Kidney epithelial cell (primary cell): Measurements from ENCODE around the gene EMD. TPM values are rescaled to one million over a fixed set of nuclear protein-coding genes. Genes with fewer than 3 reads are reported as not detected.

ENCODE experiments used
- DNase-seq: peaks from one replicate; pipeline ENCODE4 v3.0.0-alpha.2; 2010; ENCODE audit warnings: low read depth
- H3K27me3 ChIP-seq: 2 replicates; pipeline ENCODE4 v1.6.0; 2011; ENCODE audit warnings: low read length; ENCODE audit not compliant: control insufficient read depth, insufficient read depth
- H3K36me3 ChIP-seq: 2 replicates; pipeline ENCODE4 v1.5.1; 2011; ENCODE audit warnings: low read length; ENCODE audit not compliant: control insufficient read depth, insufficient read depth
- H3K4me3 ChIP-seq: 2 replicates; pipeline ENCODE4 v1.5.1; 2011; ENCODE audit warnings: low read depth, mild to moderate bottlenecking, control low read depth, low read length
- total RNA-seq: library from RNA; depleted of rRNA; stranded (reverse); fragments of >200 nt; gene quantifications from 2 replicates; pipeline ENCODE4 v1.2.3, GENCODE V29; 2015
- TF ChIP-seq, protein P1 (sequence below): IDR thresholded peaks from 2 replicates; pipeline ENCODE4 v1.5.1; 2011; ENCODE audit warnings: mild to moderate bottlenecking, moderate library complexity, low read length, control low read depth, inconsistent platforms; ENCODE audit not compliant: insufficient read depth, poor library complexity, severe bottlenecking

The EMD gene
- total RNA-seq, 1 donor from 2014 or later, result 56.2 TPM

DNA sequence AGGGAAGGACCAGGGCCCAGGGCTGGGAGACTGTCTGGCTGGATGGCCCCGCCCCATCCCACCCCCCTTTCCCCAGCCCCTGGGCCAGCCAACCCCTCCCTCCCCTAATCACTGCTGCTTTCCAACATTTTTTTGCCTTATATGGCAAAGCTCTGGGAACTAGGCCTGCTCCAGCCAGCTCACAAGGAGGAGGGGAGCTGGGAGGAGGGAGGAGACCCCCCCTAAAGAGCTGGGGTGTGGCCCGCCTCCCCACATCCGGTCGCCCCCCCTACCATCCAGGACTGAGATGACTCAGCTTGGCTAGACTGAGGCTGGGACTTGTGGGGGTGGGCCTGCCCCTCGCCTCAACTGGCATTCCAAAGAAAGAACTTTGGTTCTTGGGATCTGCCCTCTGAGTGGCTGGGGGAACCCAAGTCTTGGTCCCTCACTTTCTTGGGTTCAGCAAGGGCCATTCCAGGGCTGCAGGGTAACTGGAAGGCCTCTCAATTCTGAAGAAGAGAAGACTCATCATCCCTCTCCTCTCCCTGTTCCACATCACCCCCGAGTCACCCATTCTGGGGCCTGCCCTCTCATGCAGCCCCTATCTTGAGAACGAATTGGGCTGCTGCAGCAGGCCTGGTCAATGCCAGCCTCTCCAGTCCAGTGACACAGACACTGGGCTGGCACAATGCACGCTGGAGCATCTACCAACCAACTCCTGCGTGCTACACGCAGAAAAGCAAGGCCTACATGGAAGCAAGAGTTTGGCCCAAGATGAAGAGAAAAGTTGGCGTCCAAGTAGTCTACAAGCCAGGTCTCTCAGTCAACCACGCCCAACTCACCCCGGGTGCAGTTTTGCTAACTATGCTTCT lies 9.4 kb upstream of the EMD start:
- Histone ChIP-seq H3K36me3 (peaks cover 2% of the 10 kb centered on the region), H3K27me3 (no peaks in the 10 kb centered on the region), H3K4me3 (peak overlapping the region; percentile 95)
- TF ChIP-seq, protein P1, sequence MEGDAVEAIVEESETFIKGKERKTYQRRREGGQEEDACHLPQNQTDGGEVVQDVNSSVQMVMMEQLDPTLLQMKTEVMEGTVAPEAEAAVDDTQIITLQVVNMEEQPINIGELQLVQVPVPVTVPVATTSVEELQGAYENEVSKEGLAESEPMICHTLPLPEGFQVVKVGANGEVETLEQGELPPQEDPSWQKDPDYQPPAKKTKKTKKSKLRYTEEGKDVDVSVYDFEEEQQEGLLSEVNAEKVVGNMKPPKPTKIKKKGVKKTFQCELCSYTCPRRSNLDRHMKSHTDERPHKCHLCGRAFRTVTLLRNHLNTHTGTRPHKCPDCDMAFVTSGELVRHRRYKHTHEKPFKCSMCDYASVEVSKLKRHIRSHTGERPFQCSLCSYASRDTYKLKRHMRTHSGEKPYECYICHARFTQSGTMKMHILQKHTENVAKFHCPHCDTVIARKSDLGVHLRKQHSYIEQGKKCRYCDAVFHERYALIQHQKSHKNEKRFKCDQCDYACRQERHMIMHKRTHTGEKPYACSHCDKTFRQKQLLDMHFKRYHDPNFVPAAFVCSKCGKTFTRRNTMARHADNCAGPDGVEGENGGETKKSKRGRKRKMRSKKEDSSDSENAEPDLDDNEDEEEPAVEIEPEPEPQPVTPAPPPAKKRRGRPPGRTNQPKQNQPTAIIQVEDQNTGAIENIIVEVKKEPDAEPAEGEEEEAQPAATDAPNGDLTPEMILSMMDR, result no peak
- peak; percentile 68 for DNase-seq

DNA sequence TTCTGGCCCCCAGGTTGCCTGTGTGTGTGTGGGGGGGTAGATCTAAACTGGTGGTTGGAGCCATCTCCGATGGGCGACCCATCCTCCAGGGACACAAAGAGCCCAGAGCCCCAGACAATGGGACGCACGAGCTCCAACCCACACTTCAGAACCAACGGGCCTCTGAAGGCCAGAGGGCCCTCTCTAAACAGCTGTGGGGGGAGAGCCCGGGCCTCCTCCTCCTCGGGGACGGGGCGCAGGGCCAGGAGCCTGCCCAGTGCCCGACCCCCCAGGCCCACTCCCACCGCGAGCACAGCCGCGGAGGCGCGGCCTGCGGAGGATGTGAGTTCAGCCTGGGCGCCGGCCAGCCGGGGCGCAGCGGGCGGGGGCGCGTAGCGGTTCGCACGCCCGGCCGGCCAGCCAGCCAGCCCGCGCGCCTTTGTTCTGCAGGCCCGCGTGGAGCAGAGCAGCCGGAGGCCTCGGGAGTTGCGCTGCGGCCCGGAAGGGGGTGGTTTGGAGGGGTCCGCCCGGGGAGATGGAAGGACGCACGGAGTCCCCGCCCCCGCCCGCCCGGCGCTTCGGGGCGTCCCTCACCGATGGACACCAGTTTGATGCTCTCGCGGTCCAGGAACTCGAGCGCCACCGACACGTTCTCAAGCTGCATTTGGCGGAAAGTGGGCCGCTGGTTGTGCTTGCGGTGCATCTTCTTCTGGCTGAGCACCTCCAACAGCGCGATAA lies 8.6 kb upstream of the EMD start:
- DNase-seq, result no peak
- H3K4me3 ChIP-seq, result peak overlapping the region; percentile 95

DNA sequence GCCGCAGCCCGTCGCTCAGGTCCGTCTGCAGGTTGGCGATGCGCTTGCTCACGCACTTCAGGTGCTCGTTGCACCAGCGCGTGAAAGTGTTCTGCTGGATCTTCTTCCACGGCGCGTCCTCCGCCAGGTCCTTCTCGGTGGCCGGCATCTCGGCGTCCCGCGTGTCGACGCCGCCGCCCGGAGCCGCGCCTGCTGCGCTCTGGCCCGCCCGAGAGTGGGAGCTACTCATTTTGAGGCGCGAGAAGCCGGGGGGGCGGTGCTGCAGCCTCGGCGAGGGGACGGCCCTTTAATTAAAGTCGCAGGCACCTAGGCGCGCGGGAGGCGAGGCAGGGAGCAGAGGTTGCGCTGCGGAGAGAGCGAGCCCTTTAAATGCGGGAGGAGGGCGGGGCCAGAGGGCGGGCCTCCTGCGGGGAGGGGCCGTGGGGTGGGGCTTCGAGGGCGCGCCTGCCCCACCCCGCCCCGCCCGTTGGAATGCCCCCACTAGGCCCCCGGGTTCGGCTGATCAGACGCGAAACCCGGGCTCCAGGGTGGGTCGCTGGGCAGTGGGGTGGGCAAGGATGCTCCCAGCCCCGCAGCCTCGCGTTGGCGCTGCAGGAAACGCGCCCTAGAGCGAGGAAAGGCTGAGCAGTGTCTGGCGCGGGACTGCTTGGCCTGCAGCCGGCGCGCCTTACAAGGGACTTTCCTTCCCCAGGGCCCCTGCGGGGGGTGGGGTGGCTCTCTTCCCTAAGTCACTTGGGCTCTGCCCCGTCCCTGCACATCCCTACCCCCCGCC lies 7.9 kb upstream of the EMD start:
- peaks cover 2% of the 10 kb centered on the region for H3K36me3 ChIP-seq
- peak; percentile 49 for DNase-seq
- no peaks in the 10 kb centered on the region for H3K27me3 ChIP-seq
- peak overlapping the region; percentile 95 for H3K4me3 ChIP-seq
- TF ChIP-seq, protein P1, result no peak

More for the DNA sequence above, 8.6 kb upstream of the EMD start:
- TF ChIP-seq, protein P1, result no peak
- Histone ChIP-seq H3K36me3 (peaks cover 2% of the 10 kb centered on the region), H3K27me3 (no peaks in the 10 kb centered on the region)

DNA sequence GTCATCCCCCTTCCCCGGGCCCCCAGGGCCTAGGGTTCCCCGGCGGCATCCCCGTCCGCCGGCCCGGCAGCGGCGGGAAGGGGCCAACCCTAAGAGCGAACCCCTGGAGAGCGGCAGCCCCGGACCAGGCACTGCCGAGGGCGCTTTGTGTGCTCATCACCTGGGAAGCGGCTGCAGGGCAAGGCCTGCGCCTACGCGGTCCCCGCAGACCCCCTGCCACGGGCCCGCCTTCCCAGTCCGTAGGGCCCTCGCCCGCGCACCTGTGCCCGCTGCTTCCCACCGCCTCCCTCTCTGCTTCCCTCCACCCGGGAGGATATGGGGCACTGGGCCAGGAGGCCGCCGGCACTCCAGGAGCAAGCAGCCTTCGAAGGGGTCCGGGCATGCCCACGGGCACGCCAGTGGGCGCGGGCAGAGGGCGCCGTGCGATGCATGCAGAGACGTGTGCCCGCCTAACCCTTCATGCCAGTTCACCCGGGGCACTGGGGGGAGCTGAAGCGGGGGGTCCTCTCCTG lies 7.2 kb upstream of the EMD start:
- H3K4me3 ChIP-seq, result peak overlapping the region; percentile 43
- peaks cover under 1% of the 10 kb centered on the region for H3K36me3 ChIP-seq
- TF ChIP-seq, protein P1, result no peak
- no peak for DNase-seq
- no peaks in the 10 kb centered on the region for H3K27me3 ChIP-seq

DNA sequence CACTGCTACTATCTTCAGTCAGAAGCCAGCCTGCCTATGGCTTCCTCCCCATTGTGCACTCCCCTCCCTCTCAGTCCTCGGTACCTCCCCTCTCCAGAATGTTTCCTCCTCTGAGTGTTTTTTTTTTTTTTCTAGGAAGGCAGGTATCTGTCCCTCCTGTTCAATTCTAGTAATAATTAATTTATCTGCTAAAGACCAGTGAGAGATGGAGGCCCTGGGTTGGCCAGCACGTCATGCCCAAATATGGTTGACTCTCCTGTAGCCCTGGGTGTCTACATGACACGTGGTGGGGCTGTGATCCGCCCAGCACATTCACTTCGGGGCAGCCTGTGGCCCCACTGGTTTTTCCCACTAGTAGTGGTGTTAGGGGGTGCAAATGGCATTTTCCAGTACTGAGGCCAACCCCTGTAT lies 6.5 kb upstream of the EMD start:
- TF ChIP-seq, protein P1, result no peak
- peak; percentile 41 for DNase-seq
- Histone ChIP-seq H3K27me3 (no peaks in the 10 kb centered on the region), H3K4me3 (peak overlapping the region; percentile 43), H3K36me3 (no peaks in the 10 kb centered on the region)
